Memory B cell (primary cell): ENCODE measurements around the gene NPC1L1.
A peak's percentile ranks its signal among the peaks of the same experiment; 100 is the strongest.

ENCODE experiments used
- ATAC-seq: fragments of 150-1000 bp; cut with Tn5 transposase; 2 replicates; pipeline ENCODE4 v1.10.0; 2021; ENCODE audit warnings: low read depth, mild to moderate bottlenecking, moderate library complexity
- DNase-seq, 2 donors: peaks; one replicate each; pipeline ENCODE4 v3.0.0; 2022; ENCODE audit warnings: low spot score in 2 of 2
- H3K27ac Mint-ChIP-seq: one replicate; pipeline ENCODE4 v1.8.0; 2022; ENCODE audit warnings: mild to moderate bottlenecking, moderate library complexity, mixed read lengths
- H3K27me3 Mint-ChIP-seq: one replicate; pipeline ENCODE4 v1.8.0; 2022; ENCODE audit warnings: mixed read lengths
- H3K36me3 Mint-ChIP-seq: one replicate; pipeline ENCODE4 v1.8.0; 2022; ENCODE audit warnings: mild to moderate bottlenecking, mixed read lengths
- H3K4me1 Mint-ChIP-seq: one replicate; pipeline ENCODE4 v1.8.0; 2022; ENCODE audit warnings: mixed read lengths
- H3K4me3 Mint-ChIP-seq: one replicate; pipeline ENCODE4 v1.8.0; 2022; ENCODE audit warnings: mild to moderate bottlenecking, moderate library complexity, mixed read lengths
- H3K9me3 Mint-ChIP-seq: one replicate; pipeline ENCODE4 v1.8.0; 2022; ENCODE audit warnings: mixed read lengths

Gene NPC1L1

DNA sequence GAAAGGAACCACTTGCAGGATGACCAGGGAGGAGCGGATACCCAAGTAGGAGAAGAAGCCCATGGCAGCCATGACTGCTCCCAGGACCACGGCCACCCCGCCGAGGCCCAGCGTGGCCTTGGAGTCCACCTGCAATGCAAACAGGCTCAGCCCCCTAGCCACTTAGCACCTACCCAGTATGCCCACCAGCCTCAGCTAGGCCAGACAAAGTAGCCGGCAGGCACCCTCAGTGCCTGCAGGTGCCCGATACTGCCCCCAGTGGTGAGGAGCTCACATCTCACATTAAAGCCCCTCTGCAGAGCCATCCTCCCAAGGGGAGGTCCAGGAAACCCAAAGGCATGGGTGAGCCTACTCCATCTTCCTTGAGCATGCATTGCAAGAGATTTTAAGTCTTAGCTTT lies 6.6 kb downstream of the NPC1L1 start:
- Mint-ChIP-seq H3K36me3 (no peaks in the 10 kb centered on the region), H3K27ac (no peak overlapping the region), H3K4me3 (no peak overlapping the region), H3K9me3 (no peaks in the 10 kb centered on the region), H3K27me3 (no peaks in the 10 kb centered on the region), H3K4me1 (peaks cover 9% of the 10 kb centered on the region)
- ATAC-seq (peak; percentile 72), DNase-seq (peak; percentile 25 to 47)

DNA sequence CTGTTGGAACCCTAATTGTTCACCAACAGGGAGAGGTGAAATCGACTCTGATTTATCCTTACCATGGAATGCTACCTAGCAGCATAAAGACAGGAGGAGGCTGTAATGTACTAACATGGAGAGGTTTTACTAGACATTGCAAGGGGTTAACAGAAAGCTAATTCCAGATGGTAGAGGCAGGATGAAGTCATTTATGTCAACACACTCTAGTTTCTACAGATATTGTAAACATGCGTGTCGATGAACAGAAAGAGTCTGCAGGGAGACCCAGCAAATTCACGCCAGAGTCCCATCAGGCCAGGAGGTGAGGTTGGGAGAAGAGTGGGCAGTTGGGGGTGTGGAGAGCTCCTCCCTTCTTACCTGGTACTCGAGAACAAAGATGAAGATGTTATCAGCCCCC lies 7.0 kb downstream of the NPC1L1 start:
- H3K4me1 Mint-ChIP-seq = peaks cover 9% of the 10 kb centered on the region
- DNase-seq = no peak
- peaks cover under 1% of the 10 kb centered on the region for H3K27me3 Mint-ChIP-seq
- no peak overlapping the region for H3K27ac Mint-ChIP-seq
- no peak for ATAC-seq
- peaks cover under 1% of the 10 kb centered on the region for H3K9me3 Mint-ChIP-seq
- no peaks in the 10 kb centered on the region for H3K36me3 Mint-ChIP-seq
- H3K4me3 Mint-ChIP-seq = no peak overlapping the region

DNA sequence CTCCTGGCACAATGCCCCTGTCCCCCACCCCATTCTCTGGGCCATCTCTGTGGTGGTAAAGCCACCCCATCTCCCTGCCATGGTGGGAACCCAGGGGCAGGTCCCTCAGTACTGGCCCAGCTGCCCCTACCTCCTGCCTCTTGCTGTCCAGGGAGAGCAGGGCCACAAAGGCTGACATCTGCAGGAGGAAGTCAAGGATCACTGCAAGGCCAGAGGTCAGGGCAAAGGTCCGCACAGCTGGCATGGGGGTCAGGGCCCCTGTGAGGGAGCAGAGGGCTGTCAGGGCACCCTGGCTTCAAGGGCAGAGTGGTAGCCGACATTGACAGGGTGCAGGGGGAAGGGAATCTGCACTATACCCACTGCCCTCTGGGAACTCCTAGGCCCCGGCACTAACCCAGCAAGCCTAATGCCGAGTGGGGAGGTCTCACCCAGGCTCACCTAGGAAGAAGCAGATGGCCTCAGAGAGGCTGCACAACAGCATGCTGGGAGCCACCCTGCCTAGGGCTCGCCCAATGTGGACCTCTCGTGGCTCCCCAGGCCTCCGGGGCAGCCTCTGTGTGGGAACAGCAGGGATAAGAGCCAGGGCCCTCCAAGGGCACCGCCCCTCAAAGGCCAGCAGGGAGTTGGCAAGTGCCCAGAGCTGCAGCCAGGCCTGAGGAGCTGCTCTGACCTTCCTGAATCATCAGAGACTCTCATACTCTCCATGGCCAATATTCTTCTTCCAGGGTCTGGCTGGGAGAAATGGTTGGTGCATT lies 7.7 kb downstream of the NPC1L1 start:
- DNase-seq (no peak), ATAC-seq (no peak)
- no peak overlapping the region for H3K27ac Mint-ChIP-seq
- no peaks in the 10 kb centered on the region for H3K36me3 Mint-ChIP-seq
- H3K4me1 Mint-ChIP-seq = peaks cover 9% of the 10 kb centered on the region
- no peak overlapping the region for H3K4me3 Mint-ChIP-seq
- H3K27me3 Mint-ChIP-seq = peaks cover 2% of the 10 kb centered on the region
- H3K9me3 Mint-ChIP-seq = peaks cover 2% of the 10 kb centered on the region

DNA sequence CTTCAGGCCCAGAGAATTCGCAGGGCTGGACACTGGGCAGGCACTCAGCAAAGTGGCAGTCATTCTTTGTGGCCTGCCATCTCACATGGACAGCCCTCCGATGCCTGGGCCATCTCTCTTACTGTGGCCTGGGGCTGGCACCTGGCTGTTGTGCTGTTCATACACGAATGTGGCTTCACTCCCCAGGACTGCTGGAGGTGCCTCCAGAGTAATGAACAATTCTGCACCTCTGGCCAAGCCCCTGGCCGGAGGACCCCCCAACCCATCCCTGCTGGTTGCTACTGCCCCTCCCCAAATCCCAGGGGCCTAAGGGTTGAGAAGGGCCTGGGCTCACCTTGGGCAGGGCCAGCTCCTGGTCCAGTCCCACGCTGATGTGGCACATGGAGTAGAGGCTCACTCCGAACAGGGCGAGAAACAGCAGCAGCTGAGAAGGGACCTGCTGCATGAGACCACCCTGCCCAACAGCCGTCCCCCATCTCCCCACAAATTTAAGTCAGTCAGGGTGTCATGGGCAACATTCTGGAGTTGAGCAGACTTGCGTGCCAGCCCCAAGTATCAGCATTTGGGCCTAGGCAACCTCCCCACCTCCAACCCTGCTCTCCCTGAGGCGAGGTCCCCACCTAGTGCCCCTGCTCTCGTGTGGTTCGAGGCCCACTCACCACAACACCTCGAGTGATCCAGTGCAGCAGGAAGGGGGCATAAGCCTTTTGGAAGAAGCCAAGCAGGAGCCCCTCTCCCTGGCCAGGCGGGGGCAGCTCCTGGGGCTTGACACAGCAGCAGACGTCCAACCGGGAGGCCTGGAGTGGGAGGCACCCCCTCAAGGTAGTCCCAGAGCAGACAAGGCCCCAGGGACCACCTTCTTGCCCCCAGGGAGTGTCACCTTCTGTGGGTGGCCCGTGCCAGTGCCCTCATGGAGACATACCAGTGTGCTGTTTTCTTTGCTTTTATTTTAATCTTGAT lies 9.4 kb downstream of the NPC1L1 start:
- no peak for DNase-seq
- no peak for ATAC-seq
- peaks cover 9% of the 10 kb centered on the region for H3K4me1 Mint-ChIP-seq
- H3K4me3 Mint-ChIP-seq = no peak overlapping the region
- H3K27me3 Mint-ChIP-seq = peaks cover 2% of the 10 kb centered on the region
- H3K36me3 Mint-ChIP-seq = no peaks in the 10 kb centered on the region
- H3K27ac Mint-ChIP-seq = no peak overlapping the region
- H3K9me3 Mint-ChIP-seq = peaks cover 2% of the 10 kb centered on the region

DNA sequence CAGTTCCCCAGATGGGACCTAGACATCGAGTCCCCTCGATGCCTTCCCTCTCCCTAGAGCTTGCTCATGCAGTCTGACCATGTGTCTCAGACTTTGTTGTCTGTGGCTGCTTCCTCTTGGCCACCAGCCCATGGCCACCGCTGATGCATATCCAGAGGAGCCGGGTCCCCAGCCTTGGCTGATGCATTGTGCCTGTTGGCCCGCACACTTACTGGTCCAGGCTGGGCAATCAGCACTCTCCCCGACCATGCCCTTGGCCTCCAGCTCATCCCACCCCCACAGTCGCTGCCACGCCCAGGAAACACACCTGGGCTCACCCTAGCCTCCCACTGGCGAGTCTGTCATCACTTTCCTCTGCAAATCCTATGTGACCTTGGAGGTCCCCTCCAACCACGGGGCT lies 10.1 kb downstream of the NPC1L1 start:
- Mint-ChIP-seq H3K4me3 (no peak overlapping the region), H3K36me3 (peaks cover under 1% of the 10 kb centered on the region), H3K4me1 (peaks cover 9% of the 10 kb centered on the region), H3K27ac (no peak overlapping the region), H3K9me3 (peaks cover 3% of the 10 kb centered on the region), H3K27me3 (peaks cover 3% of the 10 kb centered on the region)
- no peak for ATAC-seq
- DNase-seq = no peak

DNA sequence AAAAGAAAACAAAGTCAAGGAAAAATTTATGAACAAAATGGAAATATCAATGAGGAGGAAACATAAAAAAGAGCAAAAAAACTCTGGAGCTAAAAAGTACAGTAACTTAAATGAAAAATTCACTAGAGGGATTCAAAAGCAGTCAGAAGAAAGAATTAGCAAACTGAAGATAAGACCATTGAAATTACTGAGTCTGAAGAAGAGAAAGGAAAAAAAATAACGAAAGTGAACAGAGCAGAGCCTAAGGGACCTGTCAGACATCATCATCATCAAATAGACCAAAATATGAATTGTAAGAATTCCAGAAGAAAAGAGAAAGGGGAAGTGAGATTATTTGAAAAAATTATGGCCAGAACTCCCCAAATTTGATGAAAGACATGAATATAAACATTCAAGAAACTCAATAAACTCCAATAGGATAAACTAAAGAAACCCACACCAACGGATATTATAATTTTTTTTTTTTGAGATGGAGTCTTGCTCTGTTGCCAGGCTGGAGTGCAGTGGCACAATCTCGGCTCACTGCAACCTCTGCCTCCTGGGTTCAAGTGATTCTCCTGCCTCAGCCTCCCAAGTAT lies 16.2 kb downstream of the NPC1L1 start:
- no peaks in the 10 kb centered on the region for H3K4me1 Mint-ChIP-seq
- H3K27ac Mint-ChIP-seq = no peak overlapping the region

DNA sequence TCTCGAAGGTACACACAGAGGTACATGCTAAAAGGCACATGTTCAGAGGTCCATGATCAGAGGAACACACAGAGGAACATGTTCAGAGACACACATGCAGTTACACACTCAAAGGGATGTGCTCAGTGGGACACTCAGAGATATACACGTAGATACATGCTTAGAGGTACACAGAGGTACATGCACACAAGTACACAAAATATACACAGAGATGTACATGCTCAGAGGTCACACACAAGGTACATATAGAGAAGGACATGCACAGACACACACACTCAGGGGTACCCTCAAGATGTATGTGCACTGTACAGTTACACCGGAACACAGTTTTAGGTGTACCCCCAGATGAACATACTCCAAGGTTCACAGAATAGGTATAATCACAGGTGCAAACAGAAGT lies 18.8 kb downstream of the NPC1L1 start:
- DNase-seq (no peak), ATAC-seq (no peak)
- H3K4me3 Mint-ChIP-seq = no peak overlapping the region
- H3K27me3 Mint-ChIP-seq = peaks cover 19% of the 10 kb centered on the region
- H3K9me3 Mint-ChIP-seq = peaks cover 9% of the 10 kb centered on the region
- no peak overlapping the region for H3K27ac Mint-ChIP-seq
- H3K36me3 Mint-ChIP-seq = peaks cover 11% of the 10 kb centered on the region
- H3K4me1 Mint-ChIP-seq = no peaks in the 10 kb centered on the region

More for the DNA sequence above, 16.2 kb downstream of the NPC1L1 start:
- Mint-ChIP-seq H3K27me3 (peaks cover 14% of the 10 kb centered on the region), H3K4me3 (no peak overlapping the region), H3K9me3 (peaks cover 11% of the 10 kb centered on the region), H3K36me3 (peaks cover 11% of the 10 kb centered on the region)
- DNase-seq (no peak), ATAC-seq (no peak)

DNA sequence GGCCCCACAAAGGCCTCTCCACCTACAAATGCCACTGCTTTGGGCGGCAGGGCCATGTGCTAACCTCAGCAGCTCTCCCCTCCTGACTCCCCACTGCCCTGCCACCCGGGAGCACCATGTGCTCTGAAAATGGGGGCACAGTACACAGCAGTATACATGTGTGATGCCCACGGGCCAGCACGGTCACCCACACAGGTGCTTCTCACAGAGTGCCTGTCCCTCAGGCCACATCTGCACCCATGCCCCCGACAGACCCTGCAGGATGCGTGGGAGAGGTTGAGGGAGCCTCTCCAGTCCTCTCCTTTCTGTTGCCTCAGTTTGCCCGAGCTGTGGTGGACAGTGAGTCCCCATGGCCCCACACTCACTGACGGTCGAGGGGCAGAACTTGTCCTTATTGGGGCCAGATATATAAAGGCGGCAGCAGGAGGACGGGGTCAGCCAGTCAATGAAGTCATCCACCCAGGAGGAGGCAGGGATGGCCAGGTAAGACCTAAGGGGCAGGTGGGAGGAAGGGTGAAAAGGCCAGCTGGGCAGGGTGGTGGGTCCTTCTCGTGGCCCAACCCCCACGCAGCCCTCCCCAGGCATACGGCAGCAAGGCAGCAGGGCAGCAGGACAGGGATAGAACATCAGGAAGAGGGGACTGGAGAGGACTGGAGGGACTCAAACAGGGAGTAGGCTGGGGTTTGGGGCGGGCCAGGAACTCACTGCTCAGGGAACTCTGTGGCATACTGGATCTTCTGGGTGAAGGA lies 19.6 kb downstream of the NPC1L1 start:
- peaks cover 11% of the 10 kb centered on the region for H3K36me3 Mint-ChIP-seq
- no peaks in the 10 kb centered on the region for H3K4me1 Mint-ChIP-seq
- peaks cover 9% of the 10 kb centered on the region for H3K9me3 Mint-ChIP-seq
- H3K4me3 Mint-ChIP-seq = no peak overlapping the region
- DNase-seq (no peak), ATAC-seq (no peak)
- peaks cover 19% of the 10 kb centered on the region for H3K27me3 Mint-ChIP-seq
- H3K27ac Mint-ChIP-seq = no peak overlapping the region

DNA sequence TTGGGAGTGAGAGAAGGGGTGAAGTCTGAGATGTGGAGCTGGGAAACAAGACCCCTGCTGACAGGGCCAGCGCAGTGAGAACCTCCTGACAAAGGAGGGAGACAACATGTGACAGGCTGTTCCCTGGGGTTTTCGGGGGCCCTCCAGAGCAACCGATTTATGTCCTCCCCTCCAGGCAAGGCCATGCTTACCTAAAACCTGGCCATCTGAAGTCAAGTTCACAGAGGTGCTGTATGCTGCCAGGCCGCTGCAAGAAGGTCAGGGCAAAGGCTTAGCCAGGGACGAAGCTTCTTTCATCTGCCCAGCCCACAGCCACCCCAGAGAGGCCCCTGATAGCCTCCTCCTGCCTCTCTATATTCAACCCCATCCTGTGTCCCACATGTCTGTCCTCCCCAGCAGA lies 20.6 kb downstream of the NPC1L1 start:
- Mint-ChIP-seq H3K27me3 (peaks cover 19% of the 10 kb centered on the region), H3K4me1 (no peaks in the 10 kb centered on the region), H3K36me3 (peaks cover 8% of the 10 kb centered on the region), H3K9me3 (peaks cover 8% of the 10 kb centered on the region), H3K27ac (no peak overlapping the region), H3K4me3 (no peak overlapping the region)
- DNase-seq (no peak), ATAC-seq (no peak)

DNA sequence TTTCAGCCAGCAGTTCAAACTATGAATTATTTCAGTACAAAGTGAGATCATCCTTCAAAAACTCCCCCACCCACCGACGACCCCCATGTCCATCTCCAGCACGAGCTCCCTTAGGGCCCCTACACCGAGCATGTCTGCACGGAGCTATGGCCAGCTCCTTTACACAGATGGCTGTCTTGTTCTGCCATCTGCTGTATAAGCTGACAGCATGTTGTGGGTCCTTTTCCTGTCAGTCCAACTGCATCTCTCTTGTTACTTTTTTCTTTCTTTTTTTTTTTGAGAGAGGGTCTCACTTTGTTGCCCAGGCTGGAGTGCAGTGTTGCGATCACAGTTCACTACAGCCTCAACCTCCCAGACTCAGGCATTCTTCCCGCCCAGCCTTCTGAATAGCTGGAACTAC lies 21.6 kb downstream of the NPC1L1 start:
- Mint-ChIP-seq H3K9me3 (peaks cover 4% of the 10 kb centered on the region), H3K27ac (no peak overlapping the region), H3K4me3 (no peak overlapping the region), H3K36me3 (peaks cover 4% of the 10 kb centered on the region), H3K27me3 (peaks cover 20% of the 10 kb centered on the region), H3K4me1 (no peaks in the 10 kb centered on the region)
- DNase-seq (no peak), ATAC-seq (no peak)

DNA sequence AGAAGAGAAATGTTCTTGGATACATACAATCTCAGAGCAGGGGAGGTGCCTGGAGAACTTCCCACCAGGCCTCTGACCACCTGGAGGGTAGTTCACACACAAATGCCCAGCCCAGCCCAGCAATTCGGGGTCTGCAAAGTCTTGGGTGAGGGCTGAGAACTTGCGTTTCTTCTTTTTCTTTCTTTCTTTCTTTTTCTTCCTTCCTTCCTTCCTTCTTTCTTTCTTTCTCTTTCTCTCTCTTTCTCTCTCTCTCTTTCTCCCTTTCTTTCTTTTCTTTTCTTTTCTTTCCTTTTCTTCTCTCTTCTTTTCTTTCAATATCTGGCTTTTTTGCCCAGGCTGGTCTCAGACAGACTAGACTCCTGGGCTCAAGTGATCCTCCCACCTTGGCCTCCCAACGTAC lies 22.4 kb downstream of the NPC1L1 start:
- Mint-ChIP-seq H3K9me3 (no peaks in the 10 kb centered on the region), H3K27me3 (peaks cover 18% of the 10 kb centered on the region), H3K4me3 (no peak overlapping the region), H3K27ac (no peak overlapping the region), H3K36me3 (no peaks in the 10 kb centered on the region), H3K4me1 (no peaks in the 10 kb centered on the region)
- no peak for DNase-seq
- ATAC-seq = no peak

DNA sequence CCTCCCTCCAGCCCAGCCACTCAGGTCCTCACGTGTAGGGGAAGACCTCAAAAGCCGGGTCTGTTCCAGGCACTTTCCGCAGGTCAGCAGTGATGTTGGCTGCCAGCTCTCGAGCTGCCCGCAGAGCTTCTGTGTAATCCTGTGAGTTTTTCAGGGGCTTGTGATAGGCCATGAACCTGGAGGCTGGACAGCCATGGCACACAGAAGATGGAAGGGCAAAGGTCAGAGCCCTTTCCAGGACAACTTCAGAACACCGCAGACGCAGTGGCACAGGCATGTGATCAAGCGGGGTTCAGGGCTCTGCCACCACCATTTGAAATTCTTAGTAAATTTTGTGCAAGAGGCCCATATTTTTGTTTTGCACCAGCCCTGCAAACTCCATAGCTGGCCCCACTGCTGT lies 24.0 kb downstream of the NPC1L1 start:
- Mint-ChIP-seq H3K9me3 (no peaks in the 10 kb centered on the region), H3K27ac (no peak overlapping the region), H3K4me3 (no peak overlapping the region), H3K4me1 (no peaks in the 10 kb centered on the region), H3K27me3 (peaks cover 19% of the 10 kb centered on the region), H3K36me3 (no peaks in the 10 kb centered on the region)
- ATAC-seq (no peak), DNase-seq (no peak)

DNA sequence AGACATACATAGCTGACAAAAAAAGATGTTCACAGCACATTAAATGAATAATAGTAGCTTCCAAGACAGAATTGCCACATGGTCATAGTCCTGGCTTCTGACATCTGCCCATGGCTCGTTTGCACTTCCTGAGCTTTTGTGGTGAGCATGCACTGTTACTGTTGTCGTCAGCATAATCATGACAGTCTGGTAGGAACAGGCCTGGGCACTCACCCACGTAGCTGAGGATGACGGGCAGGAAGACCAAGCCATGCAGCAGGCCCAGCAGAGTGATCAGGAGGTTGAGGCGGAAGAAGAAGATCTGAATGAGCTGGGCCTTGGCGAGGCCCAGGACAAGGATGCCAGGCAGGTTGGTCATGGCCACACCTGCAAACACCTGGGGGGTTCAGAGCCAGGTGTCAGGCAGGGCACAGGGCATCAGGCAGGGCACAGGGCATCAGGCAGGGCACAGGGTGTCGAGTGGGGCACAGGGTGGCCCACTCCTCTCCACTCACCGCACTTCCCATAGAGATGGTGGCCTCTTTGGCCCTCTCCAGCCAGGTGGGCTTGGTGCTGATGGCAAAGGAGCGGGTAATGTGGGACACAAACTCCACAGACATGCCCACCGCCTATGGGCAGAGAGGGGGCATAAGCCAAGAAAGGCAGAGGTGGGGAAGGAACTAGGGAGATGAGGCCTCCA lies 25.4 kb downstream of the NPC1L1 start:
- H3K27me3 Mint-ChIP-seq = peaks cover 14% of the 10 kb centered on the region
- no peak overlapping the region for H3K27ac Mint-ChIP-seq
- no peak for ATAC-seq
- peaks cover 2% of the 10 kb centered on the region for H3K9me3 Mint-ChIP-seq
- H3K4me3 Mint-ChIP-seq = no peak overlapping the region
- peaks cover 2% of the 10 kb centered on the region for H3K36me3 Mint-ChIP-seq
- DNase-seq = no peak
- H3K4me1 Mint-ChIP-seq = no peaks in the 10 kb centered on the region
